ENCODE results near the gene TENT5A.
A peak's percentile ranks its signal among the peaks of the same experiment; 100 is the strongest.
"Not testable (repeated sequence)": the region's sequence is repeated elsewhere in the genome, so short reads cannot be mapped to it uniquely, and the experiment has no call there.

Gene TENT5A

GRCh38 chr6:81750681-81751387, 1.6 kb downstream of the TENT5A start:
- H3K36me3 ChIP-seq (ENCODE audit: insufficient read depth, low read length) = no peaks in the 10 kb centered on the region
- H3K4me1 ChIP-seq (ENCODE audit: insufficient read depth, low read length) = no peaks in the 10 kb centered on the region; the same call in 1 of the 2 replicates
- no peaks in the 10 kb centered on the region for H3K9me3 ChIP-seq (ENCODE audit: control insufficient read depth, insufficient read depth, low read length)
- peak overlapping the region; percentile 86 for H3K9ac ChIP-seq (ENCODE audit: low read depth, low read length)

- Histone ChIP-seq H3K9ac (ENCODE audit: low read depth, low read length) (peak overlapping the region; percentile 86; the same call in 1 of the 2 replicates), H3K9me3 (ENCODE audit: control insufficient read depth, insufficient read depth, low read length) (no peaks in the 10 kb centered on the region), H3K36me3 (ENCODE audit: insufficient read depth, low read length) (no peaks in the 10 kb centered on the region), H3K4me1 (ENCODE audit: insufficient read depth, low read length) (no peaks in the 10 kb centered on the region)
These were observed 2.3 kb downstream of the TENT5A start for GRCh38 chr6:81750200-81750599.

- Histone ChIP-seq H3K36me3 (ENCODE audit: insufficient read depth, low read length) (no peaks in the 10 kb centered on the region), H3K9me3 (ENCODE audit: control insufficient read depth, insufficient read depth, low read length) (no peaks in the 10 kb centered on the region), H3K4me1 (ENCODE audit: insufficient read depth, low read length) (no peaks in the 10 kb centered on the region), H3K9ac (ENCODE audit: low read depth, low read length) (no peak overlapping the region)
These were observed 2.8 kb downstream of the TENT5A start for GRCh38 chr6:81749707-81750106.

GRCh38 chr6:81748994-81749393, 3.5 kb downstream of the TENT5A start:
- H3K36me3 ChIP-seq (ENCODE audit: insufficient read depth, low read length) = no peaks in the 10 kb centered on the region

GRCh38 chr6:81747327-81747726, 5.2 kb downstream of the TENT5A start:
- Histone ChIP-seq H3K4me1 (ENCODE audit: insufficient read depth, low read length) (no peaks in the 10 kb centered on the region), H3K36me3 (ENCODE audit: insufficient read depth, low read length) (no peaks in the 10 kb centered on the region), H3K9ac (ENCODE audit: low read depth, low read length) (no peak overlapping the region), H3K9me3 (ENCODE audit: control insufficient read depth, insufficient read depth, low read length) (no peaks in the 10 kb centered on the region)

More at GRCh38 chr6:81748994-81749393, 3.5 kb downstream of the TENT5A start:
- no peak overlapping the region for H3K9ac ChIP-seq (ENCODE audit: low read depth, low read length)
- no peaks in the 10 kb centered on the region for H3K9me3 ChIP-seq (ENCODE audit: control insufficient read depth, insufficient read depth, low read length)
- H3K4me1 ChIP-seq (ENCODE audit: insufficient read depth, low read length) = no peaks in the 10 kb centered on the region

- Histone ChIP-seq H3K9ac (ENCODE audit: low read depth, low read length) (no peak overlapping the region), H3K36me3 (ENCODE audit: insufficient read depth, low read length) (no peaks in the 10 kb centered on the region), H3K4me1 (ENCODE audit: insufficient read depth, low read length) (no peaks in the 10 kb centered on the region), H3K9me3 (ENCODE audit: control insufficient read depth, insufficient read depth, low read length) (no peaks in the 10 kb centered on the region)
These were observed 8.3 kb downstream of the TENT5A start for GRCh38 chr6:81744131-81744530.

GRCh38 chr6:81743649-81744048, 8.8 kb downstream of the TENT5A start:
- no peaks in the 10 kb centered on the region for H3K4me1 ChIP-seq (ENCODE audit: insufficient read depth, low read length)
- H3K36me3 ChIP-seq (ENCODE audit: insufficient read depth, low read length) = no peaks in the 10 kb centered on the region
- no peaks in the 10 kb centered on the region for H3K9me3 ChIP-seq (ENCODE audit: control insufficient read depth, insufficient read depth, low read length)
- no peak overlapping the region for H3K9ac ChIP-seq (ENCODE audit: low read depth, low read length)

GRCh38 chr6:81741689-81742088, 10.8 kb downstream of the TENT5A start:
- Histone ChIP-seq H3K36me3 (ENCODE audit: insufficient read depth, low read length) (no peaks in the 10 kb centered on the region), H3K4me1 (ENCODE audit: insufficient read depth, low read length) (no peaks in the 10 kb centered on the region), H3K9me3 (ENCODE audit: control insufficient read depth, insufficient read depth, low read length) (no peaks in the 10 kb centered on the region), H3K9ac (ENCODE audit: low read depth, low read length) (no peak overlapping the region)

GRCh38 chr6:81740591-81740990, 11.9 kb downstream of the TENT5A start:
- H3K4me1 ChIP-seq (ENCODE audit: insufficient read depth, low read length); H3K9me3 ChIP-seq (ENCODE audit: control insufficient read depth, insufficient read depth, low read length); H3K36me3 ChIP-seq (ENCODE audit: insufficient read depth, low read length); H3K9ac ChIP-seq (ENCODE audit: low read depth, low read length): not testable (repeated sequence)

GRCh38 chr6:81739230-81740195, 13.0 kb downstream of the TENT5A start:
- Histone ChIP-seq H3K36me3 (ENCODE audit: insufficient read depth, low read length) (no peaks in the 10 kb centered on the region), H3K9me3 (ENCODE audit: control insufficient read depth, insufficient read depth, low read length) (no peaks in the 10 kb centered on the region; the same call in 1 of the 2 replicates), H3K9ac (ENCODE audit: low read depth, low read length) (no peak overlapping the region), H3K4me1 (ENCODE audit: insufficient read depth, low read length) (no peaks in the 10 kb centered on the region)

- Histone ChIP-seq H3K36me3 (ENCODE audit: insufficient read depth, low read length) (no peaks in the 10 kb centered on the region), H3K4me1 (ENCODE audit: insufficient read depth, low read length) (no peaks in the 10 kb centered on the region), H3K9me3 (ENCODE audit: control insufficient read depth, insufficient read depth, low read length) (no peaks in the 10 kb centered on the region; the same call in 1 of the 2 replicates), H3K9ac (ENCODE audit: low read depth, low read length) (no peak overlapping the region)
These were observed 16.1 kb downstream of the TENT5A start for GRCh38 chr6:81736428-81736827.

- Histone ChIP-seq H3K36me3 (ENCODE audit: insufficient read depth, low read length) (no peaks in the 10 kb centered on the region), H3K9ac (ENCODE audit: low read depth, low read length) (no peak overlapping the region), H3K4me1 (ENCODE audit: insufficient read depth, low read length) (no peaks in the 10 kb centered on the region), H3K9me3 (ENCODE audit: control insufficient read depth, insufficient read depth, low read length) (no peaks in the 10 kb centered on the region; the same call in 1 of the 2 replicates)
These were observed 16.6 kb downstream of the TENT5A start for GRCh38 chr6:81735756-81736380.

- no peaks in the 10 kb centered on the region for H3K4me1 ChIP-seq (ENCODE audit: insufficient read depth, low read length)
- H3K9me3 ChIP-seq (ENCODE audit: control insufficient read depth, insufficient read depth, low read length) = no peaks in the 10 kb centered on the region; the same call in 1 of the 2 replicates
- no peak overlapping the region for H3K9ac ChIP-seq (ENCODE audit: low read depth, low read length)
- H3K36me3 ChIP-seq (ENCODE audit: insufficient read depth, low read length) = no peaks in the 10 kb centered on the region
These were observed 17.9 kb downstream of the TENT5A start for GRCh38 chr6:81734500-81735150.

GRCh38 chr6:81734081-81734480, 18.4 kb downstream of the TENT5A start:
- H3K36me3 ChIP-seq (ENCODE audit: insufficient read depth, low read length) = no peaks in the 10 kb centered on the region
- H3K9me3 ChIP-seq (ENCODE audit: control insufficient read depth, insufficient read depth, low read length) = no peaks in the 10 kb centered on the region; the same call in 1 of the 2 replicates
- H3K4me1 ChIP-seq (ENCODE audit: insufficient read depth, low read length) = no peaks in the 10 kb centered on the region
- no peak overlapping the region for H3K9ac ChIP-seq (ENCODE audit: low read depth, low read length)
